GM18907 (cell line): ENCODE measurements around the gene RAD50.
"Not testable (repeated sequence)": the region's sequence is repeated elsewhere in the genome, so short reads cannot be mapped to it uniquely, and the experiment has no call there.

Source experiments
- ATAC-seq: cut with Tn5 transposase; IDR thresholded peaks from one replicate; pipeline ENCODE4 v1.9.1; 2021; ENCODE audit warnings: mild to moderate bottlenecking, moderate library complexity; ENCODE audit not compliant: unreplicated experiment

RAD50 gene

GRCh38 chr5:132690156-132690555, 133.4 kb downstream of the RAD50 start:
- ATAC-seq: no peak

DNA sequence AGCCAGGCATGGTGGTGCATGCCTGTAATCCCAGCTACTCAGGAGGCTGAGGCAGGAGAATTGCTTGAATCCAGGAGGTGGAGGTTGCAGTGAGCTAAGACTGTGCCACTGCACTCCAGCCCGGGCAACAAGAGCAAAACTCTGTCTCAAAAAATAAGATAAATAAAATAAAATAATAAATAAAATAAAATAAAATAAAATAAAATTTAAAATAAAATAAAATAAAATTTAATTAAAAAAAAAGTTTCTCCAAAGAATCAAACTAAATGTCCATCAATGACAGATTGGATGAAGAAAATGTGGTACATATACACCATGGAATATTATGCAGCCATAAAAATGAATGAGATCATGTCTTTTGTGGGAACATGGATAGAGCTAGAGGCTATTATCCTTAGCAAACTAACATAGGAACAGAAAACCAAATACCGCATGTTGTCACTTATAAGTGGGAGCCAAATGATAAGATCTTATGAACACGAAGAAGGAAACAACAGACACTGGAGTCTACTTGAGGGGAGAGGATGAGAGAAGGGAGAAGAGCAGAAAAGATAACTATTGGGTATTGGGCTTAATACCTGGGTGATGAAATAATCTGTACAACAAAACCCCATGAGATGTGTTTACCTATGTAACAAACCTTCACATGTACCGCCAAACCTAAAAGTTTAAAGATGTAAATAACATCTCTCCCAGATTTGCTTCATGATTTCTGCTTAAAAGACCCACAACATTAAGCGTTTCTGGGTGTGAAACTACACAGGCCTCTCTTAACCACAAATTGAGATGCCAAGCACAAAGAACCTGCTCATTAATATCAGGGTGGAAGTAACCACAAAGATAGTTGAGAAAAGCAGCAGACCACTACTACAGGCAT, 135.2 kb downstream of the RAD50 start:
- ATAC-seq: not testable (repeated sequence)

- no peak for ATAC-seq
Observed at GRCh38 chr5:132692632-132692967, 135.8 kb downstream of the RAD50 start.
